RWPE2 (cell line): Measurements from ENCODE around the gene HECTD4.

ENCODE experiments used
- ATAC-seq: fragments of 200-7000 bp; cut with Tn5 transposase; 3 replicates; pipeline ENCODE4 v1.9.1; 2021; ENCODE audit warnings: low read depth
- DNase-seq: peaks from one replicate; pipeline ENCODE4 v3.0.0-alpha.2; 2020; ENCODE audit warnings: low spot score
- H3K27ac ChIP-seq: fragments of 450-650 bp; 2 replicates; pipeline ENCODE4 v1.5.1; 2017; ENCODE audit warnings: mild to moderate bottlenecking; ENCODE audit not compliant: poor library complexity, severe bottlenecking
- H3K27me3 ChIP-seq: fragments of 250-450 bp; sonication (Bioruptor Pico); 2 replicates; pipeline ENCODE4 v1.5.1; 2021; ENCODE audit warnings: mild to moderate bottlenecking, moderate library complexity; ENCODE audit not compliant: insufficient read depth, poor library complexity, severe bottlenecking
- H3K36me3 ChIP-seq: fragments of 250-450 bp; sonication (Bioruptor Pico); 2 replicates; pipeline ENCODE4 v1.5.1; 2020; ENCODE audit warnings: low read depth, mild to moderate bottlenecking, moderate library complexity
- H3K4me1 ChIP-seq: fragments of 250-450 bp; sonication (Bioruptor Pico); 2 replicates; pipeline ENCODE4 v1.5.1; 2021; ENCODE audit warnings: mild to moderate bottlenecking, moderate library complexity; ENCODE audit not compliant: insufficient read depth, poor library complexity, severe bottlenecking
- H3K4me3 ChIP-seq: fragments of 250-450 bp; sonication (Bioruptor Pico); 2 replicates; pipeline ENCODE4 v1.5.1; 2021; ENCODE audit warnings: mild to moderate bottlenecking, moderate library complexity; ENCODE audit not compliant: severe bottlenecking
- H3K9me3 ChIP-seq: fragments of 250-450 bp; sonication (Bioruptor Pico); 2 replicates; pipeline ENCODE4 v1.5.1; 2021; ENCODE audit warnings: mild to moderate bottlenecking, moderate library complexity; ENCODE audit not compliant: severe bottlenecking
- TF ChIP-seq, protein P1 (sequence below): fragments of 450-650 bp; IDR thresholded peaks from one replicate; pipeline ENCODE4 v1.5.1; 2017; ENCODE audit warnings: mild to moderate bottlenecking, moderate library complexity; ENCODE audit not compliant: poor library complexity, severe bottlenecking

HECTD4 gene

DNA sequence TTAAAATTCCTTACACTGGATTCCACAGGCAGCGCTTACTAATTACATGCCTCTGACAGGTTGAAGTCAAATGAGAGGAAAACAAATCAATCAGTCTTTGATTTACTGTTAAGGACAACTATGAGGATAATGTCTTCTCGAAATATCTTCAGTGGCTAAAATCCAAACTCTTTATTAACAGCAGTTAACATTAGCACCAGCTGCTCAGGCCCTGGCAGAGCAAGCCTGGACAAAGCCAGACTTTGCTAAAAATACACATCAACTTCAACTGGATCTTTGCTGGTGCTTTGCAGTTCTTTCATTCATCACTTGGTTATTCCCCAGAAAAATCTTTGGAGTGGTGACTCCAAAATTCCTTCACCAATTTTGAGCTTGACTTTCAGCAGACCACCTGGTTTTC, 98.7 kb downstream of the HECTD4 start:
- no peaks in the 10 kb centered on the region for H3K27me3 ChIP-seq
- DNase-seq (no peak), ATAC-seq (no peak)
- H3K36me3 ChIP-seq = no peaks in the 10 kb centered on the region; the same call in 1 of the 2 replicates
- H3K4me1 ChIP-seq = peaks cover 4% of the 10 kb centered on the region
- no peak overlapping the region for H3K27ac ChIP-seq
- H3K4me3 ChIP-seq = no peak overlapping the region
- TF ChIP-seq, protein P1, sequence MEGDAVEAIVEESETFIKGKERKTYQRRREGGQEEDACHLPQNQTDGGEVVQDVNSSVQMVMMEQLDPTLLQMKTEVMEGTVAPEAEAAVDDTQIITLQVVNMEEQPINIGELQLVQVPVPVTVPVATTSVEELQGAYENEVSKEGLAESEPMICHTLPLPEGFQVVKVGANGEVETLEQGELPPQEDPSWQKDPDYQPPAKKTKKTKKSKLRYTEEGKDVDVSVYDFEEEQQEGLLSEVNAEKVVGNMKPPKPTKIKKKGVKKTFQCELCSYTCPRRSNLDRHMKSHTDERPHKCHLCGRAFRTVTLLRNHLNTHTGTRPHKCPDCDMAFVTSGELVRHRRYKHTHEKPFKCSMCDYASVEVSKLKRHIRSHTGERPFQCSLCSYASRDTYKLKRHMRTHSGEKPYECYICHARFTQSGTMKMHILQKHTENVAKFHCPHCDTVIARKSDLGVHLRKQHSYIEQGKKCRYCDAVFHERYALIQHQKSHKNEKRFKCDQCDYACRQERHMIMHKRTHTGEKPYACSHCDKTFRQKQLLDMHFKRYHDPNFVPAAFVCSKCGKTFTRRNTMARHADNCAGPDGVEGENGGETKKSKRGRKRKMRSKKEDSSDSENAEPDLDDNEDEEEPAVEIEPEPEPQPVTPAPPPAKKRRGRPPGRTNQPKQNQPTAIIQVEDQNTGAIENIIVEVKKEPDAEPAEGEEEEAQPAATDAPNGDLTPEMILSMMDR = no peak
- no peaks in the 10 kb centered on the region for H3K9me3 ChIP-seq

DNA sequence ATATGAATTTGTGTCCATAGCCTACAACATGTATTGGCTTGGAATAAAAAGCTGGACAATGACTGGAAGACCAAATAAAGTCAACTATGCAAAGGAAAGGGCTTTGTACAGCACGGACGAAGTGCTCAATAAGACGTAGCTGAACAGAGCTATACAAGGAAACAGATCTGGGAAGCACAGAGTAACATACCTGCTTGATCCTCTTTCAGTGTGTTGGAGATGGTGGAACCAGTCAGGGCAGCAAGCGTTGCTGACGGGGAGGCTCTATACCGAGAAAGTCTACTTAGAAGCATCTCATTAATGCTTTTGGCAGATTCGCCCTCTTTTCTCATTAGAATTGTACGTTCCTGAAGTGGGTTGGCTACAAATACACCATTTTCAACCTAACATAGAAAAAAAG, 99.3 kb downstream of the HECTD4 start:
- H3K36me3 ChIP-seq = no peaks in the 10 kb centered on the region; the same call in 1 of the 2 replicates
- H3K4me1 ChIP-seq = peaks cover 4% of the 10 kb centered on the region
- H3K27me3 ChIP-seq = no peaks in the 10 kb centered on the region
- TF ChIP-seq, protein P1 = no peak
- H3K4me3 ChIP-seq = no peak overlapping the region
- H3K27ac ChIP-seq = no peak overlapping the region
- DNase-seq (no peak), ATAC-seq (no peak)
- H3K9me3 ChIP-seq = no peaks in the 10 kb centered on the region

DNA sequence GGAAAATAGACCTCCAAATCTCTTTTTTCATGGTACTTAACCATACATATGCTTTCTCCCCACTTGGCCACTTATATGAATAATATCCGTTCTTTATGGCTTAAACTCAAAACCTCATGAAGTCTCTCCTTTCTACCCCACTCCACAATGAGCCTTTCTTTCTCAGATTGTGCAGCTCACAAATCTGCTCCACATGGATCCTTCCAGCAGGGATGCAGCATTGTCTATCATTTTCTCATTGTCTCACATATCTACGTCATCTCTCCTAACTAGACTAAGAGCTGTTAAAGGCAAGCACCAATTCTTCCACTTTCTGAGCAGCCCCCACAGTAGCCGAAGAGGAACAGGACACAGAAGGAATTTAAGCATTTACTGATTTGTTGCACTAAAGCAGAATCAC, 106.4 kb downstream of the HECTD4 start:
- no peak for ATAC-seq
- no peak overlapping the region for H3K27ac ChIP-seq
- H3K36me3 ChIP-seq = peaks cover 7% of the 10 kb centered on the region
- TF ChIP-seq, protein P1 = no peak
- DNase-seq = no peak
- H3K27me3 ChIP-seq = no peaks in the 10 kb centered on the region
- H3K4me3 ChIP-seq = no peak overlapping the region
- no peaks in the 10 kb centered on the region for H3K9me3 ChIP-seq
- H3K4me1 ChIP-seq = peaks cover 3% of the 10 kb centered on the region

DNA sequence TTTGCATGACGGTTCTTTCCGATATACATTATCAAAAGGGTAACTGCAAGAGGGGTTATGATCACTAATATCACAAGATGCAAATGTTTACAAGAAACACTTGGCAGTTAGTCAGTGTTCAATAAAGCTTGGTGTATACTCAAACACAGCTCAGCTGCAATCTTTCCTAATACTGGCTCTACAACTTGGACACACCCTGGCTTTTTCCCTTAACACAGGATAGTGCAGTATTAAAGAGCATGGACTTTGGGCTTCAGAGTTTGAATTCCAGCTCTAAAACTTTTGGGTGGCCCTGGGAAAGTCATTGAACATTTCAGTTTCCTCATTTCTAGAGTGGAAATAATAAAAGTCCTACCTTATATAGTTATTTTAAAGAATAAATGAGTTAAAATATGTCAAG, 107.0 kb downstream of the HECTD4 start:
- Histone ChIP-seq H3K27ac (no peak overlapping the region), H3K36me3 (peaks cover 13% of the 10 kb centered on the region), H3K4me3 (no peak overlapping the region), H3K27me3 (no peaks in the 10 kb centered on the region), H3K4me1 (peaks cover 7% of the 10 kb centered on the region), H3K9me3 (no peaks in the 10 kb centered on the region)
- TF ChIP-seq, protein P1 = no peak
- ATAC-seq (no peak), DNase-seq (no peak)

DNA sequence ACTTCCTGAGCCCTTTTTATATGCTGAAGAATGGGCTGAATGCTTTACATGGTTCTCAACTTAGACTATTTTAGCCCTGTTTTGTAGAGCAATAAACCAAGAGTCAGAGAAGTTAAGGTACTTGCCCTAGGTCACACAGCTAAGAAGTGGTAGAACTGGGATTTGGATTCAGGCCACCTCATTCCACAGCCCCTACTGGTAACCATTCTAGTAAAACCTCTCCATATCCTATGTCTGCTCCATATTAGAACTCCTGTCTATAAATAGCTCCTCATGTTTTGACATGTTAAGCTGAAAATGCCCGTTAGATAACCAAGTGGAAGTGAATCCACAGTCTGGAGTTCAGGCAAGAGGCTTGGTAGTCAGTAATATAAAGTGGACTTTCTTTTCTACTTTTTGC, 111.6 kb downstream of the HECTD4 start:
- Histone ChIP-seq H3K4me3 (no peak overlapping the region), H3K27me3 (no peaks in the 10 kb centered on the region), H3K36me3 (peaks cover 35% of the 10 kb centered on the region), H3K27ac (no peak overlapping the region), H3K9me3 (no peaks in the 10 kb centered on the region), H3K4me1 (peaks cover 7% of the 10 kb centered on the region)
- DNase-seq (no peak), ATAC-seq (0 out of 3 replicates have a peak, but pooled peaks have one; percentile 17)
- TF ChIP-seq, protein P1 = no peak
